ENCODE results near the gene PPP3R1.

PPP3R1 gene

GRCh38 chr2:68234405-68234804, 17.9 kb downstream of the PPP3R1 start:
- DNase-seq (ENCODE audit: low read depth, low spot score), result no peak

- DNase-seq (ENCODE audit: low read depth, low spot score), result no peak
Measured at GRCh38 chr2:68231061-68231372, 21.3 kb downstream of the PPP3R1 start.

- no peak for DNase-seq (ENCODE audit: low read depth, low spot score)
Measured at GRCh38 chr2:68230241-68231060, 21.9 kb downstream of the PPP3R1 start.

GRCh38 chr2:68226794-68227193, 25.5 kb downstream of the PPP3R1 start:
- DNase-seq (ENCODE audit: low read depth, low spot score), result no peak

- no peak for DNase-seq (ENCODE audit: low read depth, low spot score)
Measured at GRCh38 chr2:68225119-68225632, 27.2 kb downstream of the PPP3R1 start.

GRCh38 chr2:68223419-68223818, 28.9 kb downstream of the PPP3R1 start:
- DNase-seq (ENCODE audit: low read depth, low spot score), result no peak

GRCh38 chr2:68222287-68222686, 30.0 kb downstream of the PPP3R1 start:
- no peak for DNase-seq (ENCODE audit: low read depth, low spot score)

GRCh38 chr2:68218343-68218901, 33.9 kb downstream of the PPP3R1 start:
- no peak for DNase-seq (ENCODE audit: low read depth, low spot score)

- no peak for DNase-seq (ENCODE audit: low read depth, low spot score)
Measured at GRCh38 chr2:68217729-68218128, 34.6 kb downstream of the PPP3R1 start.

GRCh38 chr2:68216454-68217310, 35.6 kb downstream of the PPP3R1 start:
- no peak for DNase-seq (ENCODE audit: low read depth, low spot score)

GRCh38 chr2:68214381-68214780, 38.0 kb downstream of the PPP3R1 start:
- no peak for DNase-seq (ENCODE audit: low read depth, low spot score)

GRCh38 chr2:68206793-68207192, 45.5 kb downstream of the PPP3R1 start:
- DNase-seq (ENCODE audit: low read depth, low spot score), result no peak

GRCh38 chr2:68203587-68203986, 48.7 kb downstream of the PPP3R1 start:
- DNase-seq (ENCODE audit: low read depth, low spot score), result no peak

- no peak for DNase-seq (ENCODE audit: low read depth, low spot score)
Measured at GRCh38 chr2:68200157-68200787, 52.1 kb downstream of the PPP3R1 start.

- peak; percentile 22 for DNase-seq (ENCODE audit: low read depth, low spot score)
Measured at GRCh38 chr2:68196120-68196716, 56.1 kb downstream of the PPP3R1 start.

- no peak for DNase-seq (ENCODE audit: low read depth, low spot score)
Measured at GRCh38 chr2:68195096-68195495, 57.2 kb downstream of the PPP3R1 start.

- DNase-seq (ENCODE audit: low read depth, low spot score), result no peak
Measured at GRCh38 chr2:68193787-68194372, 58.5 kb downstream of the PPP3R1 start.

- no peak for DNase-seq (ENCODE audit: low read depth, low spot score)
Measured at GRCh38 chr2:68193144-68193543, 59.2 kb downstream of the PPP3R1 start.

- no peak for DNase-seq (ENCODE audit: low read depth, low spot score)
Measured at GRCh38 chr2:68190991-68191731, 61.2 kb downstream of the PPP3R1 start.

GRCh38 chr2:68189991-68190784, 62.1 kb downstream of the PPP3R1 start:
- no peak for DNase-seq (ENCODE audit: low read depth, low spot score)
